Transverse colon (tissue), 4 donors: ENCODE results near the gene RTN4RL1. TPM values are rescaled to one million over a fixed set of nuclear protein-coding genes. Genes with fewer than 3 reads are reported as not detected.
A peak's percentile ranks its signal among the peaks of the same experiment; 100 is the strongest.

Source experiments
- DNase-seq: peaks from one replicate; pipeline ENCODE4 v3.0.0-alpha.2; 2019
- H3K27ac ChIP-seq, 4 donors: fragments of 200-600 bp; sonication (generic); 2 replicates each; pipeline ENCODE4 v1.5.1; 2016 to 2018; ENCODE audit warnings: inconsistent platforms in 4 of 4
- H3K27me3 ChIP-seq: fragments of 200-600 bp; sonication (generic); 2 replicates; pipeline ENCODE4 v1.5.1; 2017; ENCODE audit warnings: inconsistent platforms
- H3K36me3 ChIP-seq, 4 donors: fragments of 200-600 bp; sonication (generic); 2 replicates each; pipeline ENCODE4 v1.5.1; 2017 to 2019; ENCODE audit warnings: inconsistent platforms in 4 of 4
- H3K4me1 ChIP-seq, 4 donors: fragments of 200-600 bp; sonication (generic); 2 replicates each; pipeline ENCODE4 v1.5.1; 2017 to 2020; ENCODE audit warnings: inconsistent platforms in 4 of 4
- H3K4me3 ChIP-seq, 4 donors: fragments of 200-600 bp; sonication (generic); 1 replicate in 1 of 4; 2 replicates in 3 of 4; pipeline versions ENCODE4 v1.5.1 to v1.6.1; 2017 to 2019; ENCODE audit warnings: inconsistent platforms in 4 of 4
- H3K9me3 ChIP-seq, 2 donors: fragments of 200-600 bp; sonication (generic); 2 replicates each; pipeline ENCODE4 v1.5.1; 2017 to 2019; ENCODE audit warnings: inconsistent platforms in 2 of 2
- CTCF ChIP-seq, 5 experiments: fragments of 200-600 bp in 3 of 5; fragments of 450-650 bp in 2 of 5; sonication (generic) in 3 of 5; IDR thresholded peaks; 1 replicate in 2 of 5; 2 replicates in 3 of 5; pipeline ENCODE4 v1.5.1; 2016 to 2017; ENCODE audit warnings: antibody characterized with exemption in 5 of 5, inconsistent platforms in 3 of 5, mild to moderate bottlenecking in 2 of 5, moderate library complexity in 1 of 5
- EP300 ChIP-seq: sonication (generic); formaldehyde crosslinking; IDR thresholded peaks from one replicate; pipeline ENCODE4 v1.6.1; 2017; ENCODE audit warnings: antibody characterized with exemption, low read depth
- POLR2A ChIP-seq: fragments of 450-650 bp; IDR thresholded peaks from one replicate; pipeline ENCODE4 v1.6.1; 2016; ENCODE audit warnings: antibody characterized with exemption, mild to moderate bottlenecking, moderate library complexity
- POLR2AphosphoS5 ChIP-seq, 3 donors: sonication (generic); formaldehyde crosslinking; IDR thresholded peaks; one replicate each; pipeline ENCODE4 v1.6.1; 2016; ENCODE audit warnings: antibody characterized with exemption in 3 of 3
- WGBS, 2 donors: methylation state at CpG; one replicate each; pipeline ENCODE4 v1.1.5; 2018; ENCODE audit warnings: low coverage in 1 of 2; 5-methylcytosine and 5-hydroxymethylcytosine counted together
- in situ Hi-C, 4 donors: fragments of 200-750 bp; cut with MboI; loops; one replicate each; pipeline versions ENCODE4 v1.15.0 to v1.15.1; 2017; ENCODE audit warnings: low sequenced_read_pairs in 3 of 4, low pct_ligation_motif_present in 1 of 4, low pct_unique_long_range_greater_than_20kb in 1 of 4
- intact Hi-C: fragments of 100-400 bp; cut with DNase I; formaldehyde crosslinking; loops from one replicate; pipeline ENCODE4 v1.15.1; 2023; ENCODE audit warnings: low total_unique reads
- total RNA-seq, 4 donors: library from RNA; depleted of rRNA; stranded (reverse); fragments of >200 nt; gene quantifications; one replicate each; pipeline ENCODE4 v1.1.0, GENCODE V29; 2016

RTN4RL1 gene
- total RNA-seq, 4 donors from 2014 or later = 0.27 to 0.60 (median 0.48) TPM; not detected in 1

GRCh38 chr17:2064147-2064489 is 39.0 kb upstream of the RTN4RL1 start:
- intact Hi-C loops = no loop called here
- no peak for DNase-seq
- peak overlapping the region; percentile 85 to 92 (median 90) for H3K27ac ChIP-seq
- peaks cover 33 to 89% (median 51%) of the 10 kb centered on the region in 4 donors for H3K4me1 ChIP-seq
- peaks cover 0 to 10% (median 0%) of the 10 kb centered on the region in 4 donors for H3K36me3 ChIP-seq
- H3K4me3 ChIP-seq = no peak overlapping the region
- TF ChIP-seq CTCF (IDR thresholded peaks at IDR 0.05) (no peak), POLR2AphosphoS5 (IDR thresholded peaks at IDR 0.05) (no peak), POLR2A (no peak), EP300 (no peak)
- H3K27me3 ChIP-seq = no peaks in the 10 kb centered on the region
- WGBS, 2 donors = 63 to 70% methylated on average over 2 to 5 of the region's 5 CpGs
- H3K9me3 ChIP-seq = no peaks in the 10 kb centered on the region
- in situ Hi-C loops = loop anchor here in 3 of 4 donors (5.0 to 25.0 kb wide), 3 partner anchors 98 to 183 kb away; no protein-coding TSS in a partner anchor

- intact Hi-C loops = no loop called here
- TF ChIP-seq POLR2A (no peak), POLR2AphosphoS5 (IDR thresholded peaks at IDR 0.05) (peak in 1 of 3 donors; percentile 21), CTCF (IDR thresholded peaks at IDR 0.05) (no peak), EP300 (no peak)
- H3K27ac ChIP-seq = peak overlapping the region; percentile 85 to 92 (median 90)
- H3K9me3 ChIP-seq = no peaks in the 10 kb centered on the region
- 57 to 61% methylated on average over 11 to 16 of the region's 16 CpGs for WGBS, 2 donors
- peaks cover 0 to 10% (median 0%) of the 10 kb centered on the region in 4 donors for H3K36me3 ChIP-seq
- peaks cover 33 to 91% (median 56%) of the 10 kb centered on the region in 4 donors for H3K4me1 ChIP-seq
- H3K27me3 ChIP-seq = no peaks in the 10 kb centered on the region
- in situ Hi-C loops = loop anchor here in 3 of 4 donors (5.0 to 25.0 kb wide), 3 partner anchors 99 to 184 kb away; no protein-coding TSS in a partner anchor
- H3K4me3 ChIP-seq = no peak overlapping the region
- peak; percentile 39 for DNase-seq
Observed at GRCh38 chr17:2063261-2064146, 38.4 kb upstream of the RTN4RL1 start.

GRCh38 chr17:2062571-2063183 is 37.5 kb upstream of the RTN4RL1 start:
- in situ Hi-C loops (loop anchor here in 3 of 4 donors (5.0 to 25.0 kb wide), 3 partner anchors 100 to 185 kb away; no protein-coding TSS in a partner anchor), intact Hi-C loops (no loop called here)
- no peak for TF ChIP-seq CTCF (IDR thresholded peaks at IDR 0.05)
- TF ChIP-seq EP300 = no peak
- TF ChIP-seq POLR2AphosphoS5 (IDR thresholded peaks at IDR 0.05) = no peak
- TF ChIP-seq POLR2A = no peak
- Histone ChIP-seq H3K4me3 (no peak overlapping the region), H3K9me3 (no peaks in the 10 kb centered on the region), H3K36me3 (peaks cover 0 to 10% (median 0%) of the 10 kb centered on the region in 4 donors), H3K27me3 (peaks cover 7% of the 10 kb centered on the region), H3K27ac (peak overlapping the region; percentile 85 to 92 (median 90)), H3K4me1 (peaks cover 31 to 91% (median 60%) of the 10 kb centered on the region in 4 donors)
- DNase-seq = no peak
- WGBS, 2 donors = 40 to 64% methylated on average over 1 to 11 of the region's 11 CpGs

- TF ChIP-seq EP300 = no peak
- TF ChIP-seq POLR2A = no peak
- TF ChIP-seq CTCF (IDR thresholded peaks at IDR 0.05) = no peak
- no peak for TF ChIP-seq POLR2AphosphoS5 (IDR thresholded peaks at IDR 0.05)
- peaks cover 21 to 88% (median 59%) of the 10 kb centered on the region in 4 donors for H3K4me1 ChIP-seq
- H3K27ac ChIP-seq = peak overlapping the region; percentile 85 to 92 (median 90)
- no peak for DNase-seq
- peaks cover 19% of the 10 kb centered on the region for H3K27me3 ChIP-seq
- no peak overlapping the region for H3K4me3 ChIP-seq
- in situ Hi-C loops = loop anchor here in 3 of 4 donors (5.0 to 25.0 kb wide), 3 partner anchors 101 to 186 kb away; no protein-coding TSS in a partner anchor
- WGBS, 2 donors = 76 to 80% methylated on average over 1 to 17 of the region's 17 CpGs
- H3K9me3 ChIP-seq = no peaks in the 10 kb centered on the region
- intact Hi-C loops = no loop called here
- H3K36me3 ChIP-seq = peaks cover 0 to 10% (median 0%) of the 10 kb centered on the region in 4 donors
Observed at GRCh38 chr17:2061441-2061958, 36.4 kb upstream of the RTN4RL1 start.
